Fibroblast of gingiva (primary cell): ENCODE data around the gene TMEM240.

Source experiments
- DNase-seq: peaks from one replicate; pipeline ENCODE4 v3.0.0-alpha.2; 2011; ENCODE audit warnings: low read depth

TMEM240 gene

DNA sequence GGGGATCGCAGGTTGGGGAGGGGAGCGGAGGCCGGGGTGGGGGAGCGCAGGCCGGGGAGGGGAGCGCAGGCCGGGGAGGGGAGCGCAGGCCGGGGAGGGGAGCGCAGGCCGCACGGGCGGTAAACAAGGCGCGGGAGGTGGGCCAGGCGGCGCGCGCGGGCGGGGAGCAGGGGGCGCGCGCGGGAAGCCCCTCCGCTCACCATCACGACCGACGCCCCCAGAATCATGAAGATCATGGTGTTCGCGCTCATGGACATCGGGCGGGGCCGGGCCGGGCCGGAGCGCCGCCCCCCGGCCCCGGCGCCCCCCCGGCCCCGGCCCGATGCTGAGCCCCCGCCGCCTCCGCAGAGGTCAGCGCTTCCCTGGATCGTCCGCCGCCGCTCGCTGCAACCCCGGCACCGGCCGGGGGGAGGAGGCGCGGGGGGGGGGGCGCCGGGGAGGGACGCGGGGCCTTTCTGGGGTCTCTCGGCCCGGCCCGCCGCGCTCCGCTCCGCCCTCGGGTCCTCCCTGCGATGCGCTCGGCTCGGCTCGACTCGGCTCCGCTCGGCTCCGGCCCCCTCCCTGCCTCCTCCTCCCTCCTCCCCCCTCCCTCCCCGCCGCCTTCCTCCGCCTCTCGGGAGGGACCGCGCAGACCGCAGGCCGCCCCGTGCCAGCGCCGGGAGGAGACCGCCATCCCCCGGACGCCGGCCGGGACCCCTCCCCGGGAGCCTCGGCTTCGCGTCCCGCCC is at the start of gene TMEM240:
Gene TMEM240, minus strand, starts transcription at position 535 of the 728 bp plus-strand sequence. Its CDS starts 278 bp downstream, at position 257.
- DNase-seq: peak; percentile 77

DNA sequence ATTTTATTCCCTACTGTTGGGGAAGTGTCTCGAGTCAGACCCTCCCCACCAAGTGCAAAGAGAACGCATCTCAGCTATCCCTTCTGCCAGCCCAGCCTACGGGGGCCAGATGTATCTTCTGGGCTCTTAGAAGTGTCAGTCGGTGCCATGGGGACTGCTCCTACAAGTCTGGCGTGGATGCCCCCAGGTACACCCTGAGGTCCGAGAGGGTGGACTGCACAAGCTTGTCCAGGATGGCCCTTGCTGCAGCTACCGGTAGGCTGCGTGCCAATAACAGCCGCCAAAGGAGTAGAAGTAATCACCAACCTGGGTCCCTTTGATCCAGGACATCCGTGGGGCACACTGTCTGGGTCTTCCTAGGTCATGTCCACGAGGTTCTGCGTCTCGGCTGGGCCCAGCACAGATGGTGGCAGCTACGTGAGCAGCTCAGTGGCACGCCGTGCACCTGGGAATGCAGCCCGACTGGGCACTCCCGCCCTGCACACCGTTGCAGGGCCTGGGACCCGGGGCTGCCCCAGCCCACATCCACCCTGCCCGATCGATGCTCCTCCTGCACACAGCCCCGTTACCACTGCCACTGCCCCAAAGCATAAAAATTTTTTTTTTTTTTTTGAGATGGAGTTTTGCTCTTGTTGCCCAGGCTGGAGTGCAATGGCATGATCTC is 43.1 kb upstream of the TMEM240 start:
- no peak for DNase-seq

DNA sequence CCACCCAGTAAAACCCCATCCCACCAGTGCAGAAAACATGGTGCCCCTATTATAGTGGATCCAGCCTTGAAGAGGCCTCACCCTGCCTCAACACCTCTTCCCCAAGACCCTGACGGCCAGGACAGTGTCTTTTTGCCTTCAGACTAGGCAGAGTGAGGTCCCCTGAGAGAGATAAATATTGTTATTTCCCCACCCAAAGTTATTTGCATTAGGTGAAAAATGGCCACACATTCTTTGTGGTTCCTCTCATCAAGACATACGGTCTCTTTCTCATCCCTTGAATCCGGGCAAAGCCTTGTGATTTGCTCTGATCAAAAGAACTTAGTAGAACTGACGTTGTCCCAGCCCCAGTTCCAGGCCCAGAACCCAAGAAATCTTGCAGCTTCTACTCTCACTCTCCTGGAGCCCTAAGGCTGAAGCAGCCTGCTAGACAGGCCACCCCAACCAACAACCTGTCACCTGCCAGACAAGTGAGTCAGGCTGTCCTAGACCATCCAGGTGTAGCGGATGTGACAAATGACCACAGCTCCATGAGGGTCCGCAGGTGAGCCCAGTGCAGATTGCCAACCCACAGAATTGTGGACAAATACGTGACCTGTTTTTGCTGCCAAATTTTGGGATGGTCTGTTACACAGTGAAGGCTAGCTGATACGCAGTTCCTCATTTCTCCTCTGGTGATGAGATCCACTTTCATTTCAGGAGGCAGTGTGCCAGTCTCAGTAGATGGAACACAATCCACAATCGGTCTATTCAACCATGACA is 42.3 kb upstream of the TMEM240 start:
- no peak for DNase-seq

DNA sequence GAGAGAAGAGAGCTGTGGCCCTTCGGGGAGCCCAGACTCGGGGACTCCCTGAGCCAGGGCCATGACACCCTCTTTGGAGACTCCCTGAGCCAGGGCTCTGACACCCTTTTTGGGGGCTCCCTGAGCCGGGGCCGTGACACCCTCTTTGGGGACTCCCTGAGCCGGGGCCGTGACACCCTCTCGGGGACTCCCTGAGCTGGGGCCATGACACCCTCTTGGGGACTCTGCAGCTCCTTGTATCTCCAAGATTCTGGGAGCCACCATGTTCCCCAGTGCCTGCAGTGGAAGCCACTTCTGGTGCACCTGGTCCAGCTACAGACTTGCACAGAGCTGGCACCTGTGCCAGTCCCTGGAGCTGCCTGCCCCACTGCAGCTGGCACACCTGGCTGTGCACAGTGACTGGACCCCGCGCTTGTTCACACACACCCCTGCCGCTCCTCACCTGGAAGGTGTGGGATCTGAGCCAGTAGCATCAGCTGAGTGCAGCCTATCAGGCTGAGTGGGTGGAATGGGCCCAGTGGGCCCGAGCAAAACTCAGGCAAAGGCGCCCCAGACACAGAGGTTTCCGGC is 38.0 kb upstream of the TMEM240 start:
- no peak for DNase-seq

DNA sequence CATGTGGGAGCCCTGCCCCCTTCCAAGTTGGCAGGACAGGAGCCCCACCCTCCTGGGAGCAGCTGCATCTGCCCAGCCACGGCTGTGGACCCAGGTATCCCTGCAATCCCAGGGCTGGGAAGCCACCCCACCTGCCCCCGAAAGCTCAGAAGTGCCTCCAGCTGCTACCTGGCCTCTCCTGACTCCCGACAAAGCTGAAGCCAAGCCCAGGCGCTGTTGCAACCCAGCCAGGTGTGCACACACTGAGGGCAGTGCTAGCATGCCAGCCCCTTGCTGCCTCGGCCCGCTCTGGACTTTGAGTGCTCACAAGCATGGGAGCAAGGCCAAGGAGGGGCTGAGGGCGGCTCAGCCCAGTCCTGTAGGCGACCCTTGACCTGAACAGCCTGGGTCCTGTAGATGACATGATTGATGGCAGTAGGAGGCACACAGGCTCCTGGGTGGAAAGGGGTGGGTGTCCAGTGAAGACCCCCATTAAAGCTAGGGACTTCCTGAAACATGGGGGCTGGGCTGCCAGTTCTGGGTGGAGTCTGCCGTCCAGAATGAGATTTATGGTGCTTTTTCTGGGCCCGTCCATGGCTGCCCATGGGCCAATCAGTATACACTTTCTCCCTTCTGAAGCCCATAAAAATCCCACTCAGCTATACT is 37.1 kb upstream of the TMEM240 start:
- no peak for DNase-seq

DNA sequence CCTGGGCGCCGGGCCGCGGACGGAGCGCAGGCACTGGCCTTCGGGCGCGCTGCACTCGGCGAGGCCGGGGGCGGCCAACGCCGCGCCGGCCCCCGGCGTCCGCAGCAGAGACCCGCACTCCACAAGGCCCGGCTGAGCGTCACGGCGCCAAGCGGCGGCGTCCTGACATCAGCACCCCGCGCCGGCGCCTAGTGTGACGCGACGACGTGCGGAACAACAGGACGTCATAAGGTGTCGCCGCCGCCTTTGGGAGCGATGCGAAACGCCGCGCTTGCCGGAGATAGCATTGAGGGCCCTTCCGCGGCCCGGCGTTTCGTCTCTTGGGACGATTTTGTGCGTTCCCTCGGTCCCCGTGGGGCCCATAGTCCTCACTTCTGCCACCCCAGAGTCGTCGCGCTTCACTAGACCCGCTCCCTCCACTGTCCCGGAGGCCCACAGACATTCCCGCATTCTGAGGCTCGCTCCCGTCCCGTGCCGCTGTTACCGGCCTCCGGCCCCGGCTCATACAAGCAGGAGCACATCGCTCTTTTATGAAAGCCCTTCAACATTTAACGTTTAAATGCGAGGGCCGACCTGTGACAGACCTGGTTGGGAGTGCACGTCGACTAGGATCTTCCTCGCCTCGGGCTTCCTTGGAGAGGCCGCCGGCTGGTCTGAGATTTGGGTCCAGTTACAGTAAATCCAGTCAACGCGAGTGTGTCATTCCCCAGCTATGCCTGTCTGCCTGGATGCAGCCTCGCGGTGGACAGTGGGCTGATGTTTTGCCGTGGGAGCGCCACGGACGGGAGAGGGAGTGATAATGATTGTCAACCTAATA is 34.5 kb upstream of the TMEM240 start, which contains the start of gene SSU72:
Gene SSU72, minus strand, starts transcription at position 143 of the 817 bp plus-strand sequence. CDS start 306 bp downstream, outside the sequence.
- peak; percentile 92 for DNase-seq

DNA sequence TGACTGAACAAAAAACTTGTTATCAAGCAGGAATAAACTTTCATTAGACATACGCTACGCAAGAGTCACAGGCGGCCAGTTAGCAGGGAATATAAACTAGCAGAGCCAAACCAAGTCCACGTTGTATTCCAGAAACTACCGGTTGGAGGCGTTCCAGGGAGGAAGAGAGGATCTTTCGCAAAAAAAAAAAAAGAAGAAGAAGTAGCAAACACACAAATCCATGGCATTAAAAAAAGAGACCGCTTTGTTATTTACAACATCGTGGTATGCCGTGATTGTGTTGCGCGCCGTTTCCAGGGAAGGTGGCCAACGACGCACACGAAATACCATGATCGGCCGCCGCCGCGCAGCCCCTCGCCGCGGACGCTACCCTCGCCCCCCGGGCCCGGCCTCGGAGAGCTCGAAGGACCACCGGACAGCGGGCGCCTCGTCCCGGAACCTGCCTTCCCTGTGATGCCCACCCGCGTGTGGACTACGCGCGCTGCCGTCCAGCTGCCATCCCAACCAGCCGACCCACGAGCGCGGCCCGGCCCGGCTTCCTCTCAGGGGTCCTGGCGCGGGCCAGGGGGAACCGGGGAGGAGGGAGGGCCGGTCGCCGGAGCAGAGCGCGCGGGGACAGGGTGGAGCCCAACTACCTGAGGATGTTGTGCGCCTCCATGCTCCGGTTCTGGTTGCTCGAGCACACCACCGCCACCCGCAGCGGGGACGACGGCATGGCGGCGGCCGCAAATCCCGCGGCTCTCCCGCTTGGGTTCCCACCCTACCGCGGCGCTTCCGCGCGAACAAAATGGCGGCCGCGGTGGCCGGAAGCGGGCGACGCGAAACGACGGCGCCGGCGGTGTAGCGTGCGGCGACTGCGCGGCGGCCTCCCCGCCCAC is 33.7 kb upstream of the TMEM240 start:
- peak; percentile 62 for DNase-seq

DNA sequence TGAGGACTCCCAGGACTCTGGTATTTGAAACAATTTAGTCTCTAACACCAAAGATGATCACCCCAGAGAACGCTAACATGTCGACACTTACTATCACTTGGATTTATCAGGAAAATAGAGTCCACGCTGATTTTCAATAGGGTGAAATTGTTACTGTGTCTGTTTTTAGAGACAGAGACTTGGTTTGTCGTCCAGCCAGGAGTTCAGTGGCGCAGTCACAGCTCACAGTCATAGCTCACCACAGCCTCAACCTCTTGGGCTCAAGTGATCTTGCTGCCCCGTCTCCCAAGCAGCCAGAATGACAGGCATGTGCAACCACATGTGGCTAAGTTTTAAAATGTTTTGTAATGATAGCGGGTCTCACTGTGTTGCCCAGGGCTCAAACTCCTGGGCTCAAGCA is 28.9 kb upstream of the TMEM240 start:
- no peak for DNase-seq

DNA sequence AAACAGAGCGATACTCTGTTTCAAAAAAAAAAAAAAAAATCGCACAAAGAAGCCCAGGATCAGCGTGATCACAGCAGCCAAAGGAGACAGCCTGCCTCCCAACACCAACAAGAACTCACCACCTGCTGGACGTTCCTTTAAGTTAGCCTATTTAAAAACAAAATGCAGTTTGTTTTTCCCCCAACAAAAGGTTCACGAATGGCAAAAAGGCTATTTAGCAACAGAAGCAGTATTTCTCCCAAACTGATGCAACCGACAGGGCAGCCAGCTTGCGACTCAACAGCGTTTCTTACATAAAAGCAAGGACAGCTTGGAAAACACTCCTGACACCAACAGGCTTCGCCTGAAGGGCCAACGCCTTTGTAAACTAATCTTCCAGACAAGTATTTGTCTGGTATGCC is 27.5 kb upstream of the TMEM240 start:
- DNase-seq: no peak

DNA sequence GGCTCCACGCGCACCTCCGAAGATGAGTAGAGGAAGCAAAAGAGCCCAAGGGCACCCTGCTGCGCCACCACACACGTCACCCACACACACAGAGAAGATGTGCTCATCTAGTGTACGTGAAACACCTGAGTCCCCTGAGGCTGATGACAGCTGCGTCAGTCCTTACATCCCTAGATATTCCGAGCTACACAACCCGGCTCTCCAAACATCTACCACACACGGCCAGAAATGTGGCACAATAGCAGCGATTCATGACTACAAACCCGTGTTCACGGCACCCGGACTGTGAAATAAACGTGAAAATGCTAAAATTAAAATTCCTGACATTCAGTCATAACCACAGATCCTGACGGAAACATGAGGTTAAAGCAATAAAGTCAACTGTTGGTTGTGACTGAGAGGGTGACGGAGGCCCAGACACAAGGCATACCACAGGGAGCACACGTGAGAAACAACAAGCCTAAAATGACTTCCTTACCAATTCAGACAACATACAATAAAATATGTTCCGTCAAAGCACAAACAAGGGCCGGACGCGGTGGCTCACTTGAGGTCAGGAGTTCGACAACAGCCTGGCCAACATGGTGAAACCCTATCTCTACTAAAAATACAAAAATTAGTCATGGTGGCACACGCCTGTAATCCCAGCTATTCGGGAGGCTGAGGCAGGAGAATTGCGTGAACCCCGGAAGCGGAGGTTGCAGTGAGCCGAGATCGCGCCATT is 26.9 kb upstream of the TMEM240 start:
- DNase-seq: no peak

DNA sequence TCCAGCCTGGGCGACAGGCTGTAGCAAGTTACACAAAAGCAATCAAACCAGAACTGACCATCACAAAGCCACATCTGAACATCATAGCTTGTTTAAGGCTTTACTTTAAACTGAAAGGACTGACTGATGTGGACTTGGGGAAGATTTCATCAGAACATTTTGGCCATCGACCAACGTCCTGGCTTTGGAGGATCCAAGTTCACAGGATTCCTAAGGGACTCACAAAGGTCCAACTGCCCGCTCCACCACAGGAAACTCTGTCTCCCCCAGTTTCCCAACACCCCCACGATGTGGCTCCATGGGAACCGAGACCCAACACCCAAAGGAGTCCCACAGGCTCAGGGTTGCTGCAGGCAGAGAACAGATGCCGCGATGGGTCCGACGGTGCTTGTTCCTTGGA is 24.9 kb upstream of the TMEM240 start:
- DNase-seq: no peak

DNA sequence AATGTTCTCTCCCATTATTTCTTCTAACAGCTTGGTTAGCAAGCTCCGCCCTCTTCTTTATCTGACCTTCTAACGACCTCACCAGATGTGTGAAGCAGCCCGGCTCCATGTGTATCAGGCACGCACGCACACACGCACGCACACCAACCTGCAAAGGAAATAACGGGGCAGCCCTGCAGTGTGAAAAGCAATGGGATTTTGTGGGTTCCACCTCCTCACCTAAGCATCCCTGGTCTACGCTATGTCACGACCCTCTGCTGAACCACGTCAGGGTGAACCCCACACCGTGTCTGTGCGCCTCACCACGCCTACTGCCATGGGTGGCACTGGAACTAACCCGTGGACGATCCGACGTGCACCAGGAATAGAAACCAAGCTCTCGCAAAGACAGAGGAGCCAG is 23.8 kb upstream of the TMEM240 start:
- DNase-seq: no peak

DNA sequence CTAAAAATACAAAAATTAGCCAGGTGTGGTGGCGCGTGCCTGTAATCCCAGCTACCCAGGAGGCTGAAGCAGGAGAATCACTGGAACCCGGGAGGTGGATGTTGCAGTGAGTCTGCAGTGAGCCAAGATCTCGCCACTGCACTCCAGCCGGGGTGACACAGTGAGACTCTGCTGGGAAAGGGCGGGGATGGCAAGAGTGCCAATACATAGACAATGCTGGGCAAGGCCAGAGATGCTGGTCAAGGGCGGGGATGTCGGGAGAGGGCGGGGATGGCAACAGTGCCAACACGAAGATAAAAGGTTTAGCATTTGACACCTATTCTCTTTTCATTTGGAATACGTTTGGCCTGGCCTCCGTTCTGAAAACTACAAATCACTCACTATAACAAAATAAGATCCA is 23.3 kb upstream of the TMEM240 start:
- no peak for DNase-seq

DNA sequence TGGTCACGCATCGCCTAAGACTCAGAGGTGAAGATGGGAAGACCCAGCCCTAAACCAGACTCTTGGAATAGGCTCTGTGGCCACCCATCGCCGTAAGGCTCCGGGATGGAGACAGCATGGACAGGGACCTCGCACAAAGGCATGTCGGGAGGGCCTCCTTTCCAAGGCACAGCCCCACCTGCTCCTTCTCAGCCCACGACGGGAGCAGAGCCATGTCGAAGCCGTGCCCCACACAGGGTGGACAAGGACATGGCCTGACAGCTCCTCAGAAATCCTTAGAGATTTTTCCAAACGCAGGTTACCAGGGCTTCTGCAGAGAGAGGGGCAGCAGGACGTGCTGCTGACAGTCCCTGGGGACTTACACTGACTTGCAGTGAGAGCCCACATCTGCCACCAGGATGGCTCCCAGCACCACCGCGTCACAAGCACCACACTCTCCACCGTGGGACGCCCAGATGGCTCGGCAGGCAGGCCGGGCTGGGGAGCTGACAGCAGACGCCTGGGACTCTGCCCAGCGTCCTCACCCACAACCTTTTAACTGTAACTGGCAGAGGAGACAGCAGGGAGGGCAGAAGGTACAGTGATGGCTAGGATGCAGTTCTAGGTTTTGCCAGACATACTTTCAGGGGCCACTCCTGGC is 22.3 kb upstream of the TMEM240 start:
- no peak for DNase-seq

DNA sequence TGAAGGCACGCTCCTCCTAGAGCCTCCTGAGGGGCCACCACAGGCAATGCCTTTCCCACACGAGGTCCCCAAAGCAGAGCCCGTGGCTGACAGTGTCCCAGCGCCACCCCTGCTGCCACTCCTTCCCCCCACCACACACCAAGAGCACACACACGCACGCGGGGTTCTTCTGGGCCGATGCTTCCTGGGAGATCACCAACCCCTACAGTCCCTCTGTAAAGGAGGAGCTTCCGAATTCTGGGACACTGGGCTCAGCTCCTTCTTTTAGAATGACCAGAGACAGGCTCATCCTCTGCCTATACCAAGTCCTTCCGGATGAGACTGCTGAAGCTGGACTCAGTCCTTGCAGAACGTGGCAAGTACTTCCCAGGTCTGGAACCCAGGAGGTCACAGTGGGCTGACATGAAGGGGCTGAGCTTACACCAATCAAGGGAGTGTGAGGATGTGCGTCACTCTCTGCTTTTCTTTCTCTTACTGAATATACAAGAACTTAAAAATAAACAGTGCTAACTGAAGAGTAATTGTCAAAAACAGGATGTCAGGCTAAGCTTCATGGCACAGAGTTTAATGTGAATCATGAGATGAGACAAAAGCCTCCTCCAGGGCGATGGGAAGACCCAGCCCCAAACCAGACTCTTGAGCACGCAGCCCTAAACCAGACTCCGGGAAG is 21.5 kb upstream of the TMEM240 start:
- no peak for DNase-seq

DNA sequence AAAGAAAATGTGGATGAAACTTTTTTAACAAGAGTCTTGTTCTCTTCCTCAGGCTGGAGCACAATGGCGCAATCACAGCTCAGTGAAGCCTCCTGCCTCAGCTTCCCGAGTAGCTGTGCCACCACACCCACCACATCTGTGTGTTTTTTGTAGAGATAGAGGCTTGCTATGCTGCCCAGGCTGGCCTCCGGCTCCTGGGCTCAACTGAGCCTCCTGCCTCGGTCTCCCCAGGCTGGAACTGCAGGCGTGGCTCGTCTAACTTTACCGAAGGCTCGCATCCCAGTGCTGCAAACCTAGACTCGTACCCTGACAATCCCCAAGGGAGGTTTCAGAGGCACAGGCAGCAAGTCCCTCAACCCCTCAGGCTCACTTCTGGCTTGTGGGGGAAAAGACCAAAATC is 19.8 kb upstream of the TMEM240 start:
- no peak for DNase-seq

DNA sequence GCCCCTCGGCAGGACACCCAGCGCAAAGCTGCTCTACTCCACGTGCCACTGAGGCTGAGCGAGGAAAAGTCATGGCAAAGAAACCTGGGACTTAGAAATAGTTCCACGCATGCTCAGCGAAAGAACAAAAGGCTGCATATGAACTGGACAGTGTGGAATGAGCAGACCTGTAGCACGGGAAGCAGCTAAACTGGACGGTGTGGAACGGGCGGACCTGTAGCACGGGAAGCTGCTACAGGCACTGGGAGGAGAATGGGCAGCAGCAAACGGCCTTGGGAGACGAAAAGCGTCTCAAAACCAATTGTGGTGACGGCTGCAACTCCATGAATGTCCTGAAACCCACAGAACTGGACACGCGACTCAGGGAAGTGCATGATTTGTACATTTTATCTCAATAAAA is 18.6 kb upstream of the TMEM240 start:
- no peak for DNase-seq

DNA sequence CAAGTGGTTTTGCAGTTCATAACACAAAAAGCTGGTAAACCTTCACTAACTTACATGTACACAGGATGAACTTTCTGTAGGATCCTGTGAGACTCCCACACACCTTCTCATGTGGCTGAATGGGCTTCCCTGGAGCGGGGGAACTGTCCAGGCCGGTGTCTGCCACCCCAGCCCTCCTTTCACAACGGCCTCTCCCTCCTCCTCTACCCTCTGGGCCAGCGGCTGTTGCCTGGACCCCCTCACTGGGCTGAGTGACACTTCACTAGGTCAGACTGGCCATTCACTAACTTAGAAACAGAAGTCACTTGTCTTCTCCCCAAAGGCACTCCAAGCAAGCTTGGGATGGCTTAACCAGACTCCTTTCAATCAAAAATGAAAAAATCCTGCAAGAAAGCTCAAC is 18.2 kb upstream of the TMEM240 start:
- DNase-seq: no peak
